H9 (cell line): ENCODE data around the gene ELOVL3. TPM values are rescaled to one million over a fixed set of nuclear protein-coding genes. Genes with fewer than 3 reads are reported as not detected.

ENCODE experiments used
- DNase-seq: peaks from one replicate; pipeline ENCODE4 v3.0.0-alpha.2; 2017
- H2AFZ ChIP-seq: one replicate; pipeline ENCODE4 v1.6.1; 2013; ENCODE audit warnings: mild to moderate bottlenecking, low read length, control low read depth, moderate library complexity
- H2AK5ac ChIP-seq: 2 replicates; pipeline ENCODE4 v1.6.1; 2013; ENCODE audit warnings: low read length, control low read depth, mixed read lengths; ENCODE audit not compliant: insufficient read length
- H2BK120ac ChIP-seq: one replicate; pipeline ENCODE4 v1.6.1; 2013; ENCODE audit warnings: low read depth, mild to moderate bottlenecking, low read length, control low read depth, inconsistent platforms; ENCODE audit not compliant: poor library complexity, severe bottlenecking
- H2BK12ac ChIP-seq: 2 replicates; pipeline ENCODE4 v1.6.1; 2013; ENCODE audit warnings: low read length, control low read depth, mixed read lengths, low read depth; ENCODE audit not compliant: insufficient read length
- H2BK15ac ChIP-seq: 2 replicates; pipeline ENCODE4 v1.6.1; 2013; ENCODE audit warnings: low read depth, low read length, control low read depth
- H2BK20ac ChIP-seq: one replicate; pipeline ENCODE4 v1.6.1; 2013; ENCODE audit warnings: low read depth, mild to moderate bottlenecking, low read length, control low read depth, inconsistent platforms; ENCODE audit not compliant: poor library complexity, severe bottlenecking
- H2BK5ac ChIP-seq: 2 replicates; pipeline ENCODE4 v1.6.1; 2013; ENCODE audit warnings: low read length, control low read depth, mixed read lengths; ENCODE audit not compliant: insufficient read length
- H3K14ac ChIP-seq: 2 replicates; pipeline ENCODE4 v1.6.1; 2013; ENCODE audit warnings: low read length, control low read depth; ENCODE audit not compliant: insufficient read depth
- H3K18ac ChIP-seq: 2 replicates; pipeline ENCODE4 v1.6.1; 2013; ENCODE audit warnings: low read depth, mild to moderate bottlenecking, mixed read lengths, low read length, control low read depth; ENCODE audit not compliant: insufficient read length
- H3K23ac ChIP-seq: 2 replicates; pipeline ENCODE4 v1.6.1; 2013; ENCODE audit warnings: low read length, control low read depth, mixed read lengths, low read depth; ENCODE audit not compliant: insufficient read length
- H3K23me2 ChIP-seq: 2 replicates; pipeline ENCODE4 v1.6.1; 2013; ENCODE audit warnings: low read depth, mild to moderate bottlenecking, mixed read lengths, low read length, control low read depth; ENCODE audit not compliant: insufficient read length, poor library complexity, severe bottlenecking
- H3K27ac ChIP-seq: 2 replicates; pipeline ENCODE4 v1.5.1; 2013; ENCODE audit warnings: low read length, control low read depth, mixed read lengths, low read depth; ENCODE audit not compliant: insufficient read length
- H3K27me3 ChIP-seq: 2 replicates; pipeline ENCODE4 v1.6.1; 2013; ENCODE audit warnings: low read length, control low read depth, inconsistent platforms; ENCODE audit not compliant: insufficient read depth
- H3K4ac ChIP-seq: 2 replicates; pipeline ENCODE4 v1.6.1; 2013; ENCODE audit warnings: low read depth, mild to moderate bottlenecking, control low read depth, inconsistent platforms, low read length, moderate library complexity
- H3K4me1 ChIP-seq: 2 replicates; pipeline ENCODE4 v1.6.1; 2013; ENCODE audit warnings: low read length, control low read depth, inconsistent platforms; ENCODE audit not compliant: insufficient read depth
- H3K4me2 ChIP-seq: 2 replicates; pipeline ENCODE4 v1.6.1; 2013; ENCODE audit warnings: low read length, control low read depth, mixed read lengths; ENCODE audit not compliant: insufficient read length, insufficient read depth
- H3K56ac ChIP-seq: 2 replicates; pipeline ENCODE4 v1.6.1; 2013; ENCODE audit warnings: low read depth, mild to moderate bottlenecking, mixed read lengths, low read length, control low read depth; ENCODE audit not compliant: insufficient read length
- H3K79me1 ChIP-seq: 2 replicates; pipeline ENCODE4 v1.6.1; 2013; ENCODE audit warnings: low read depth, mild to moderate bottlenecking, moderate library complexity, low read length, control low read depth, inconsistent platforms; ENCODE audit not compliant: insufficient read depth, poor library complexity, severe bottlenecking
- H3K79me2 ChIP-seq: 2 replicates; pipeline ENCODE4 v1.6.1; 2013; ENCODE audit warnings: low read length, control low read depth, inconsistent platforms; ENCODE audit not compliant: insufficient read depth
- H3K9ac ChIP-seq: 2 replicates; pipeline ENCODE4 v1.6.1; 2013; ENCODE audit warnings: low read length, control low read depth, mixed read lengths; ENCODE audit not compliant: insufficient read length; ENCODE audit errors: extremely low read depth
- H3K9me3 ChIP-seq: one replicate; pipeline ENCODE4 v1.6.1; 2013; ENCODE audit warnings: low read depth, low read length, inconsistent platforms; ENCODE audit not compliant: control insufficient read depth
- H3T11ph ChIP-seq: one replicate; pipeline ENCODE4 v1.6.1; 2013; ENCODE audit warnings: mild to moderate bottlenecking, low read length, control low read depth, inconsistent platforms
- H4K20me1 ChIP-seq: one replicate; pipeline ENCODE4 v1.6.1; 2013; ENCODE audit not compliant: control insufficient read depth, insufficient read length, insufficient read depth
- H4K5ac ChIP-seq: 2 replicates; pipeline ENCODE4 v1.6.1; 2013; ENCODE audit warnings: low read depth, mild to moderate bottlenecking, mixed read lengths, low read length, control low read depth; ENCODE audit not compliant: insufficient read length
- H4K8ac ChIP-seq: replicated peaks from 2 replicates; pipeline ENCODE4 v1.6.1; 2013; ENCODE audit warnings: low read length, control low read depth, mixed read lengths, low read depth; ENCODE audit not compliant: insufficient read length
- H4K91ac ChIP-seq: 2 replicates; pipeline ENCODE4 v1.6.1; 2013; ENCODE audit warnings: low read depth, mild to moderate bottlenecking, moderate library complexity, mixed read lengths, low read length, control low read depth; ENCODE audit not compliant: insufficient read length
- H3K27ac Mint-ChIP-seq, 3 experiments: 2 replicates in 2 of 3; 3 replicates in 1 of 3; pipeline ENCODE4 v1.8.0; 2020 to 2021; ENCODE audit warnings: mixed read lengths in 3 of 3, mild to moderate bottlenecking in 1 of 3, moderate library complexity in 1 of 3
- H3K27me3 Mint-ChIP-seq: 2 replicates; pipeline ENCODE4 v1.8.0; 2021; ENCODE audit warnings: low read depth, mild to moderate bottlenecking, moderate library complexity, mixed read lengths
- H3K36me3 Mint-ChIP-seq, 3 experiments: 2 replicates in 2 of 3; 3 replicates in 1 of 3; pipeline ENCODE4 v1.8.0; 2020 to 2021; ENCODE audit warnings: low read depth in 3 of 3, mixed read lengths in 3 of 3; ENCODE audit not compliant: insufficient read depth in 1 of 3
- H3K4me1 Mint-ChIP-seq, 2 experiments: 2 replicates each; pipeline ENCODE4 v1.8.0; 2020; ENCODE audit warnings: mixed read lengths in 2 of 2
- H3K4me3 Mint-ChIP-seq, 2 experiments: 2 replicates in 1 of 2; 3 replicates in 1 of 2; pipeline ENCODE4 v1.8.0; 2020 to 2021; ENCODE audit warnings: mild to moderate bottlenecking in 2 of 2, mixed read lengths in 2 of 2, moderate library complexity in 1 of 2
- H3K9me3 Mint-ChIP-seq, 2 experiments: 2 replicates in 1 of 2; 3 replicates in 1 of 2; pipeline ENCODE4 v1.8.0; 2020; ENCODE audit warnings: mild to moderate bottlenecking in 2 of 2, mixed read lengths in 2 of 2, moderate library complexity in 1 of 2
- WGBS: extraction: QIAGEN DNeasy Blood & Tissue Kit; methylation state at CpG from one replicate; pipeline ENCODE4 v1.1.7; 2013; ENCODE audit warnings: missing lambda C conversion rate, low lambda C conversion rate, mixed read lengths; ENCODE audit not compliant: insufficient read length; ENCODE audit errors: extremely low coverage; 5-methylcytosine and 5-hydroxymethylcytosine counted together
- total RNA-seq: library from RNA; stranded (reverse); gene quantifications from 2 replicates; pipeline ENCODE4 v1.2.1, GENCODE V29; 2021
- TF ChIP-seq, protein P1 (sequence below): fragments of 200-600 bp; sonication (generic); conservative IDR thresholded peaks from 3 replicates; pipeline ENCODE4 v1.8.0; 2021; ENCODE audit warnings: antibody characterized with exemption, mild to moderate bottlenecking

The ELOVL3 gene
- total RNA-seq, 1 experiment from 2014 or later: not detected

- no peaks in the 10 kb centered on the region for H3K4me1 ChIP-seq
- peaks cover 0 to 6% of the 10 kb centered on the region in 2 experiments; a peak in 2 of 5 replicates for H3K9me3 Mint-ChIP-seq
- no CpG with 5 or more reads among the region's 50 CpGs for WGBS
- no peak overlapping the region for H2AFZ ChIP-seq
- H3K23me2 ChIP-seq: peaks cover 18% of the 10 kb centered on the region
- H3K27ac ChIP-seq: no peak overlapping the region
- no peaks in the 10 kb centered on the region for H3K79me1 ChIP-seq
- no peak overlapping the region for H3K23ac ChIP-seq
- no peak overlapping the region for H2AK5ac ChIP-seq
- H2BK12ac ChIP-seq: no peak overlapping the region
- peaks cover 98% of the 10 kb centered on the region for H3K27me3 Mint-ChIP-seq
- peaks cover 2% of the 10 kb centered on the region for H4K20me1 ChIP-seq
- H3K4me1 Mint-ChIP-seq: peaks cover 8 to 19% of the 10 kb centered on the region in 2 experiments
- no peak overlapping the region for H3K27ac Mint-ChIP-seq
- no peak overlapping the region for H4K8ac ChIP-seq
- no peak overlapping the region for H4K5ac ChIP-seq
- TF ChIP-seq, protein P1, sequence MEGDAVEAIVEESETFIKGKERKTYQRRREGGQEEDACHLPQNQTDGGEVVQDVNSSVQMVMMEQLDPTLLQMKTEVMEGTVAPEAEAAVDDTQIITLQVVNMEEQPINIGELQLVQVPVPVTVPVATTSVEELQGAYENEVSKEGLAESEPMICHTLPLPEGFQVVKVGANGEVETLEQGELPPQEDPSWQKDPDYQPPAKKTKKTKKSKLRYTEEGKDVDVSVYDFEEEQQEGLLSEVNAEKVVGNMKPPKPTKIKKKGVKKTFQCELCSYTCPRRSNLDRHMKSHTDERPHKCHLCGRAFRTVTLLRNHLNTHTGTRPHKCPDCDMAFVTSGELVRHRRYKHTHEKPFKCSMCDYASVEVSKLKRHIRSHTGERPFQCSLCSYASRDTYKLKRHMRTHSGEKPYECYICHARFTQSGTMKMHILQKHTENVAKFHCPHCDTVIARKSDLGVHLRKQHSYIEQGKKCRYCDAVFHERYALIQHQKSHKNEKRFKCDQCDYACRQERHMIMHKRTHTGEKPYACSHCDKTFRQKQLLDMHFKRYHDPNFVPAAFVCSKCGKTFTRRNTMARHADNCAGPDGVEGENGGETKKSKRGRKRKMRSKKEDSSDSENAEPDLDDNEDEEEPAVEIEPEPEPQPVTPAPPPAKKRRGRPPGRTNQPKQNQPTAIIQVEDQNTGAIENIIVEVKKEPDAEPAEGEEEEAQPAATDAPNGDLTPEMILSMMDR: no peak
- H2BK20ac ChIP-seq: no peak overlapping the region
- no peak overlapping the region for H3K14ac ChIP-seq
- no peak overlapping the region for H3K56ac ChIP-seq
- no peak overlapping the region for H2BK15ac ChIP-seq
- H3K4me3 Mint-ChIP-seq: peak overlapping the region; percentile 57 to 80
- H3K36me3 Mint-ChIP-seq: no peaks in the 10 kb centered on the region; a peak in 1 of 7 replicates
- no peak overlapping the region for H3K9ac ChIP-seq
- H3K4ac ChIP-seq: no peak overlapping the region
- H3K18ac ChIP-seq: no peak overlapping the region
- H3K79me2 ChIP-seq: no peaks in the 10 kb centered on the region
- H4K91ac ChIP-seq: no peak overlapping the region
- peak; percentile 89 for DNase-seq
- no peak overlapping the region for H3T11ph ChIP-seq
- H3K27me3 ChIP-seq: peaks cover 63% of the 10 kb centered on the region
- no peak overlapping the region for H2BK120ac ChIP-seq
- no peaks in the 10 kb centered on the region for H3K9me3 ChIP-seq
- H2BK5ac ChIP-seq: no peak overlapping the region
- peak overlapping the region; percentile 53 for H3K4me2 ChIP-seq
Observed at GRCh38 chr10:102230264-102230860, 4.3 kb downstream of the ELOVL3 start.
